Embryonic facial prominence (tissue), 1 donor: Measurements from ENCODE around the gene DNAAF5.
"Not testable (repeated sequence)": the region's sequence is repeated elsewhere in the genome, so short reads cannot be mapped to it uniquely, and the experiment has no call there.

Experiments
- DNase-seq: peaks from one replicate; pipeline ENCODE4 v3.0.0-alpha.2; 2016; ENCODE audit errors: extremely low spot score

Gene DNAAF5

DNA sequence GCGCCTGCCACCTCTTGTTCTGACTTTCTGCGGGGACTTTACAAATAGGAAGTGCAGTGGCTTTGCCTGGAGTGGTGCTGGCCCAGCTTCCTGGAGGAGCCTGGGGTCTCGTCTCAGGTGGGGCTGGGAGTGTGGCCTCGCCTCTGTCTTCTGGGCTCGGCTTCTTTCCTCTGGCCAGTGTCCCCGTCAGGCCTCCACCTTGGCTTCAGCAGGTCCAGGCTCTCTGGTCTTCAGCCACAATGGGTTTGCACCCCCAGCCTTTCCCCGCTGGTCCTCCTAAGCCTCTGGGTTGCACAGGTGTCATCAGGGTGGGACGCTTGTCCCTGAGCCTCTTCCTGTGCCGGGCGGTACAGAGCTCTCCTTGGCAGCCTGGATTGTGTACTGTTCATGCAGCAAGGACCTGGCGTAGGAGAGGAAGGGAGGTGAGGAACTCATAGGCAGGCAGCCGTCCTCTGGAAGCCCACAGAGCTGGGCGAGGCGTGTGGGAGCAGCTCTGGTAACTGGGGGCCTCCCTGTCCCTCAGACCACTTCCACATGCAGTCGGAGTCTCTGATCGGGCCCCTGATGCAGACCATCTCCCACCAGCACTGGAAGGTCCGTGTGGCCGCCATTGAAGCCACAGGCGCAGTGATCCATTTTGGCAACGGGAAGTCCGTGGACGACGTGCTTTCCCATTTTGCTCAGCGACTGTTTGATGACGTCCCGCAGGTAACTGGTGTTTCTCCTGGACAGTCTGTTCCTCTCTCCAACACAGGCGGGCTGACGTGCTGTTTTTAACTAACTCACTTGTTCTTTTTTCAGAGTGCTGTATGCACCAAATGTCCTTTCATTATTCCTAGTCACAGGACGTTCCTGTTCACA is 2.9 kb downstream of the DNAAF5 start:
- no peak for DNase-seq

DNA sequence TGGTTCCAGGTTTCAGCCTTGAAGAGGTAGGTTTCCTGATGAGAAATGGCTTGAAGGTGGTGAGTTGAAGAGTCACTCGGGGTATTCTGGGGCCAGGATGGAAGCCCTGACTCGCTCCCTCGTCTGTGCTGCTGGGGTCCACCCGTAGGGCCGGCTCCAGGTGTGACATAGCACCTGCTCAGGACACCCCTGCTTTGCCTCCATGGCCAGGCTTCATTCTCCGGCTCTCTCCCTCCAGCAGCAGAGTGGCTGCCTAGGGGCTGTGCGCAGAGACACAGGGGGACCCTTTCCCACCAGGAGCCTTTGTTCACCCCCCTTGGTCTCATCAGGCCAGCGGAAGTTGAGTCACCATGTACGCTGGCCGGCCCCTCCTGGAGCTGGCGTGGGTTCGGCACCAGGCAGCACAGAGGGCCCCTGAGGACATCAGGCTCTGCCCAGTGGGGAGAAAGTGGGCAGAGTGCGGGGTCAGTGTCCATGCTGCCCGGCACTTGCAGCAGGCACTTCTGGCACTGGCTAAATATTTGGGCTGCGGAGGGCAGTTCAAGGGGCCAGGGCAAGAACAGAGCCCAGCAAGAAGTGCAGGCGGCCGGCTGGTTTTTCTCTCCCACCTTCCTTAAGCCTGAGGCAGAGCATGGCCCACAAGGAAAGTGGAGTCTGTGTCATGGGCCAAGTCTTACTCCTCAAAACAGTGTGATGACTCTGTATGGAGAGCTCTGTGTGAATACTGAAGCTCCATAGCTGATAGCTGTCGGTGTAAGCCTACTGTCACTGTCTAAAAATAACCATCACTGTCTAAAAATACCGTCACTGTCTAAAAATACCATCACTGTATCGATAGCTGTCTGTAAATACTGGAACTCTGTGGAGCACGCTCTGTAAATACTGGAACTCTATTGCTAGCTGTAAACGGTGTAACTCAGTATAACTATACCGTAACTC is 4.3 kb downstream of the DNAAF5 start:
- no peak for DNase-seq

DNA sequence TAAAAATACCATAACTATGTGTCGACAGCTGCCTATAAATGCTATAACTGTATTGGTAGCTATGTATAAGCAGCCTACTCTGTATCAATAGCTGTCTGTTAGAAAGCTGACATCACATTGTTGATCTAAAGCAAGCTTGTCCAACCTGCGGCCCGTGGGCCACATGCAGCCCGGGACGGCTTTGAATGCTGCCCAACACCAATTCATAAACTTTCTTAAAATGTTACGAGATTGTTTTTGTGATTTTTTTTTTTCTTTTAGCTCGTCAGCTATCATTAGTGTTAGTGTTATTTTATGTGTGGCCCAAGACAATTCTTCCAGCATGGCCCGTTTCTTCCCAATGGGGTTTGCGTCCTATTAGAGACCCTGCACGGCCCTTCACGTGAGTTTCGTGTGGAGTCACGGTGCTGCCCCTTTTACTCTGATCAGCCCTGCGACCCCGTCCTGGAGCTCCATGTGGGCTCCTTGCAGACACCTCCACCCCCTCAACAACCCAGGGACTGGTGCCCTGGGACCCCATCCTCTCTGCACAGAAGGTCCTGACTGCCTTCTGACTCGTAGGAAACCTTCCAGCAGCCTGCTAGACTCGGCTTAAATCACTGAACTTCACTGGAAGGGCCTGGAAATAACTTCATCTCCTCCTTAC is 5.1 kb downstream of the DNAAF5 start:
- DNase-seq = no peak

DNA sequence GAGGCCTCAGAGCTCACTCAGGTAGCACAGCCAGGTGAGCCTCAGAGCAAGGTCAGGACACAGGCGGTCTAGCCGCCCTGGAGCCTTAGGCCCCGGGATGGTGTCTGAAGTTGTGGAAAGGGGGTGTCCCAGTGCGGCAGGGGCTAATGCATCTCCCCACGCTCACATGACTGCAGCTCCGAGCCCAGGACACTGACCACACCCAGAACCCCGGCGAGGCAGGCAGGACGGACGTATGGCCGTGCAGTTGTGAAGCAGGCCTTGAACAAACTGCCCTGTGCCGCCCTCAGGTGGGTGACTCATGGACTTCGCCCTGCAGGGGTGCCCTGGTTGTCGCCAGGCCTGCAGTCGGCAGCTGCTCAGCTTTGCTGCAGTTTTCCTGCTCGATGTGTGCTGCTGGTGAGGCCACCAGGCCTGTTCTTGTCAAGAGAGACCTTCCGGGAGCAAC is 5.6 kb downstream of the DNAAF5 start:
- DNase-seq = no peak

DNA sequence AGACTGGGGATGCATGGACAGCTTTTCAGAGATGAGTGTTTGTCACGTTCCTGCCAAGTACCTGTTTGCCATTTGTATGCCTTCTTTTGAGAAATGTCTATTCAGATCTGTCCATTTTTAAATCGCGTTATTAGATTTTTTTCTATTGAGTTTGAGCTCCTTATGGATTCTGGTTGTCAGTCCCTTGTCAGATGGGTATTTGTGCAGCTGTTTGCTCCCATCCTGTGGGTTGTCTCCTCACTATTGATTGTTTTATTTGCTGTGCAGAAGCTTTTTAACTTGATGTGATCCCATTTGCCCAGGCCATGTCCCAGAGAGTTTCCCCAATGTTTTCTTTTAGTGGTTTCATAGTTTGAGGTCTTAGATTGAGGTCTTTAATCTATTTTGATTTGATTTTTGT is 6.1 kb downstream of the DNAAF5 start:
- DNase-seq = no peak

DNA sequence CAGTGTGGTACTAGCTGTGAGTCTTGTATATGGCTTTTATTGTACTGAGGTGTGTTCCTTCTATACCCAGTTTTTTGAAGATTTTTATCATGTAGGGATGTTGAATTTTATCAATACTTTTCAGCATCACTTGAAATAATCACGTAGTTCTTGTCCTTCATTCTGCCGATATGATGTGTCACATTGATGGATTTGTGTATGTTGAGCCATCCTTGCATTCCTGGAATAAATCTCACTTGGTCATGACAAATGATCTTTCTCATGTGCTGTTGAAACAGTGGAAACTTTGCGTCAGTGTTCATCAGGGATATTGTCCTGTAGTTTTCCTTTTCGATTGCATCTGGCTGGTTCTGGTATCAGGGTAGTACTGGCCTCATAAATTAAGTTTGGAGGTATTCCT is 7.7 kb downstream of the DNAAF5 start:
- no peak for DNase-seq

DNA sequence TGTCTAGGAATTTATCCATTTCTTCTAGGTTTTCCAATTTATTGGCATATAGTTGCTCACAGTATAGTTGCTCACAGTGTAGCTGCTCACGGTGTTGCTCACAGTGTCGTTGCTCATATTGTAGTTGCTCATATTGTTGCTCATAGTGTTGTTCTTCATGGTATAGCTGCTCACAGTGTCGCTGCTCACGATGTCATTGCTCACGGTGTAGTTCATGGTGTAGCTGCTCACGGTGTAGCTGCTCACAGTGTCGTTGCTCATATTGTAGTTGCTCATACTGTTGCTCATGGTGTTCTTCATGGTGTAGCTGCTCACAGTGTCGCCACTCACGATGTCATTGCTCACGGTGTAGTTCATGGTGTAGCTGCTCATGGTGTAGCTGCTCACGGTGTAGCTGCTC is 8.3 kb downstream of the DNAAF5 start:
- no peak for DNase-seq

DNA sequence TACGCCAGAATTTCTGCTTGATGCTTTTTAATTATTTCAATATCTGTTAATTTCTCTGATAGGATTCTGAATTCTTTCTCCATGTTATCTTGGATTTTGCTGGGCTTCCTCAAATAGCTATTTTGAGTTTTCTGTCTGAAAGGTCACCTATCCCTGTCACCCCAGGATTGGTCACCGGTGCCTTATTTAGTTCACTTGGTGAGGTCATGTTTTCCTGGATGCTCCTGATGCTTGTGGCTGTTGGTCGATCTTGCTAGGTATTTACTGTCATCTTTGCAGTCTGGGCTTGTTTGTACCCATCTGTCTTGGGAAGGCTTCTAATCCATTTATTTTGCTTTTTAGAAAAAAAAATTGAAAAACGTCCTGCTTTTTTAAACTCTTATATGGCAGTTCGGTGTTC is 11.7 kb downstream of the DNAAF5 start:
- no peak for DNase-seq

DNA sequence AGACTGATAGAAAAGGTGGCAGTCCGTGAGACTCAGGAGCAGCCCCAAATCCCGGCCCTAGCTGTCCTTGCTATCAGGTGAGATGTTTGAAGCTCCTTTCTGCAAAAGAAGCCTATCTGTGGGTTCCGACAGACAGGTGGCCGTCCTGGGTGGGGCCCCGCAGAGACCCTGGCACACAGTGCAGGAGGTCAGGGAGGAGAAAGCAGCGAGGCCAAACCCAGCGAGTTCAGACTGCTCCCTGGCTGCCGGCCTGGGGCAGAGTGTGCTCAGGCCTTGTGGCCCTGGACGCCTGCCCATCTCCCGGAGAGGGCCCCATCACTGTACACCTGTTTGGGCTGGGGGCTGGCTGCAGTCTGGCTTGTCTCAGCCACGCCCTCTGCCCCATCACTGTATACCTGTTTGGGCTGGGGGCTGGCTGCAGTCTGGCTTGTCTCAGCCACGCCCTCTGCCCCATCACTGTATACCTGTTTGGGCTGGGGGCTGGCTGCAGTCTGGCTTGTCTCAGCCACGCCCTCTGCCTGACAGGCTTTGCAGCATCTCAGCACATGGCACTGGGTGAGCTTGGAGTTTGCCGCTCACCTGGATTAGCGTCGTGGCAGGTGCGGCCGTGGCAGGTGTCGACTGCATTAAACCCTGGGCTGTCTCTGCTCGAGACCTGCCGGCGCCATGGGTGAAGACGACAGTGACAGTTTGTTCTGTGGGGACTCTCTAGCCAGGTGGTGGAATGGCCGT is 12.4 kb downstream of the DNAAF5 start:
- no peak for DNase-seq

DNA sequence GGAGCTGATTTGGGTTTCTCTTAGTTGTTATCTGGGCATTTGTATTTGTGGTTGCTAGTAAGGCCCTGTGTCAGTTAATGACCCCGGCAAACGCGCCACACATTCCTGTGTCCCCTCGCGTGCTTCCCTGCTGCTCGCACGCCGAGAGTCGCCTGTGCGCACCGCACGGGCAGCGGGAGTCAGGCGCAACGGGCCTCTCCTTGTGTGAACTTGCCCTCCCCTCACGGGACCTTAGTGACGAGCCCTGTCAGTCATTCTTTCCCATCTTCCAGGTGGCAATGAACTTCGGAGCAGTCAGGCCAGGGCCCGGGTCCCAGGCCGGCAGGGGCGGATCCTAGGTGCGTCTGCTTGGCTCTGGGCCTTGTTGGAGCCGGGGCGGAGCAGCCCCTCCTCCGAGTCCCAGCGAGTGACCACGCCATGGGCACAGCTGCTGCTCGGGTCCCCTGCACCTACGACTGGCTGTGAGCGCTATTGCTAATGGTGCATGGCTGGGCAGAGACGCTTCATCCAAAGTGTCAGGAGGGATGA is 13.0 kb downstream of the DNAAF5 start:
- no peak for DNase-seq

DNA sequence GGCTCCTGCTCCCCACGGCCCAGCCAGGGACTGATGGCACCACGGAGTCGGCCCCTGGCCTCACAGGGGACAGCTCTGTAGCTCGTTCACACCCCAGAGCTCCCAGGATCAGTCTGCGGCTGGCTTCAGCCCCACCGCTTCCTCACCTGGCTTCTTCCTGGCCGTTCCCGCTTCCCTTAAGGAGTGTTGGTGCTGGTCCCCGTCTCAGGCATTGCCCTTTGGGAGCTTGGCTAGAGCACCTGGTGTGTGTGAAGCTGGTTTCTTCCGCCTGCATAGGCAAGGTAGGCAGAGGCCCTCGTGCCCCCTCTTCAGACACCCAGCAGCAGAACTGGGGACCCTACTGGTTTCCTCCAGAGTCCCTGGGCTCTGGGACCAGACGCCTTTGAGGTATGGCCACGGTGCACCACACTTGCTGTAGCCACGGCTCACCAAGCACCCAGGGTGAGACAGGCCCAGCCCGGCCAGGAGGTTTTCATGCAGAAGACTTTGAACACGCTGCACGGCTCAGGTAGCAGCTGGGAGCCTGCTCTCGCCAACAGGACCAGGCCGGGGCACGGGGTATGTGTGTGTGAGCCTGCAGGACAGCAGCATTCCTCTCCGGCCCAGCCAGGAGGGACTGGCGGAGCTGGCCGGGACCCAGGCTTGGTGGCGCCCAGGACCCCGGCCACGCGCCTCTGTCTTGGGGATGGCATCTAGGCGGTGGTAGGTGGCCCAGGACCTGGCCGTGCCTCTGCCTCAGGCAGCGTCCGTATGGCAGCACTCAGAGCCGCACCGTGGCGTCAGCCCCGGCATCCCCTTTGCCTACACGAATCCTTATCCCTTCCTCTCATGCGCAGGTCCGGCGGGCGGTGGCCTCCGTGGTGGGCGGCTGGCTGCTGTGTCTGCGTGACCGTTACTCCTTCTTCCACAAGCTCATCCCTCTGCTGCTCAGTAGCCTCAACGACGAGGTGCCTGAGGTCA is 13.8 kb downstream of the DNAAF5 start:
- DNase-seq = no peak

DNA sequence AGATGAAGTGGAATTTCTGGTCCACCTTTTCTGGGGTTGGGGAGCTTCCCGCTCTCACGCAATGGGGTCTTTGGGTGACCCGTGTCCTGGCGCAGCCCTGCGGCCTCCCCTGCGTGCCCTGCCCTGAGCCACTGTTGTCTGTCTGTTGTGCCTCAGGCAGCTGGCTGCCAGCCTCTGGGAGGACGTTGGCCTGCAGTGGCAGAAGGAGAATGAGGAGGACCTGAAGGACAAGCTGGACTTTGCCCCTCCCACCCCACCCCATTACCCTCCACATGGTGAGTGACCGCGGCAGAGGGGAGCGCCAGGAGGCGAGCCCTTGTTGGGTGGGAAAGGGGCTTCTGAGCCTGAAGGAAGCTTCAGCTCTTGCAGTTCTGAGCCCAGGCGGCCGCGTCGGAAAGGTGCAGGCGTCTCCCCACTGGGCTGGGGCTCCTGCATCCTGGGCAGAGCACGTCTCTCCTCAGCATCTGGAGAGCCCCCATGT is 14.7 kb downstream of the DNAAF5 start:
- no peak for DNase-seq

DNA sequence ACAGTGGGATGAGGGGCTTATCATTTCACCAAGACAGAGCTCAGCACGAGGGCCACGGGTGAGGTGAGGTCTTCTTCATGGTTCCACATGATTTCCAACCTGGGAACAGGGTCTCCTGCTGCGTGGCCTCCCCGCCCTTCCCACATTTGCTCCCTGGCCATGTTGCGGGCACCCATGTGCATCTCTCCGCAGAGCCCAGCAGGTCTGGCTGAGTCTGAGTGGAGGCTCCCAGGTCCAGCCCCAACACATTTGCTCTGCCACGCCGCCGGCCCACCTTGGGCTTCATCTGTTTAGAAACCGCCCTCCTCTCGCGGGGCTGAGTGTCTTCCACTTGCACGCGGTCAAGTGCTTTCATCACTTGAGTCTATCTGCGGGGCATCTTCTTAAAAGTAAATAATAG is 15.4 kb downstream of the DNAAF5 start:
- no peak for DNase-seq

DNA sequence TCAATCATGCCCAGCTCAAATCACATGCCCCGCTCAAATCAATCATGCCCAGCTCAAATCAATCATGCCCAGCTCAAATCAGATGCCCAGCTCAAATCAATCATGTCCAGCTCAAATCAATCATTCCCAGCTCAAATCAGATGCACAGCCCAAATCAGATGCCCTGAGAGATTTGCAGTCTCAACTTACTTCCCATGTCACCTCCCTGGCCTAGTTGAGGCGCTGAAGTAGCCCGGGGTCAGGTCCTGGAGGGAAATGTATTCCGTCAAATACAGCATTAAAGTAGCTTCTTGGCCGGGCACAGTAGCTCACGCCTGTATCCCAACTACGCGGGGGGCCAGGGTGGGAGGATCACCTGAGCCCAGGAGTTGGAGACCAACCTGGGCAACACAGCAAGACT is 16.3 kb downstream of the DNAAF5 start:
- no peak for DNase-seq

DNA sequence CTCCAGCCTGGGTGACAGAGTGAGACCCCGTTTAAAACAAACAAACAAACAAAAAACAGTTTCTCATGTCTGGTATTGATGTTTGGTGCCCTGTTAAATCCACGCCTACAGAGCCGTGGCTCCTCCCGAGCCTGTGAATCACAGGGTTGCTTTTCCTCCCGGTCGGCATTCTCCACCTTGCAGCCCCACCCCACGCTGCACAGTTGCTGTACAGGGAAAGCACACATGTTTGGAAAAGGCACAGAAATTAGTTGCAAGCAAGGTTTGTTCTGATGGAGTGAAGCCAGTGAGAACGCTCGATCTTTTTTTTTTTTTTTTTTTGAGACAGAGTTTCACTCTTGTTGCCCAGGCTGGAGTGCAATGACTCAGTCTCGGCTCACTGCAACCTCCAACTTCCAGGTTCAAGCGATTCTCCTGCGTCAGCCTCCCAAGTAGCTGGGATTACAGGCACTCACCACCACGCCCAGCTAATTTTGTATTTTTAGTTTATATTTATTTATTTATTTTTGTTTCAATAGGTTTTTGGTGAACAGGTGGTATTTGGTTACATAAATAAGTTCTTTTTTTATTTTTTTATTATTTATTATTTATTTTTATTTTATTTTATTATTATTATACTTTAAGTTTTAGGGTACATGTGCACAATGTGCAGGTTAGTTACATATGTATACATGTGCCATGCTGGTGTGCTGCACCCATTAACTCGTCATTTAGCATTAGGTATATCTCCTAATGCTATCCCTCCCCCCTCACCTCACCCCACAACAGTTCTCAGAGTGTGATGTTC is 17.0 kb downstream of the DNAAF5 start:
- not testable (repeated sequence) for DNase-seq

DNA sequence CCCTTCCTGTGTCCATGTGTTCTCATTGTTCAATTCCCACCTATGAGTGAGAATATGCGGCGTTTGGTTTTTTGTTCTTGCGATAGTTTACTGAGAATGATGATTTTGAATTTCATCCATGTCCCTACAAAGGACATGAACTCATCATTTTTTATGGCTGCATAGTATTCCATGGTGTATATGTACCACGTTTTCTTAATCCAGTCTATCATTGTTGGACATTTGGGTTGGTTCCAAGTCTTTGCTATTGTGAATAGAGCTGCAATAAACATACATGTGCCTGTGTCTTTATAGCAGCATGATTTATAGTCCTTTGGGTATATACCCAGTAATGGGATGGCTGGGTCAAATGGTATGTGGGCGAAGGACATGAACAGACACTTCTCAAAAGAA is 17.6 kb downstream of the DNAAF5 start:
- not testable (repeated sequence) for DNase-seq

DNA sequence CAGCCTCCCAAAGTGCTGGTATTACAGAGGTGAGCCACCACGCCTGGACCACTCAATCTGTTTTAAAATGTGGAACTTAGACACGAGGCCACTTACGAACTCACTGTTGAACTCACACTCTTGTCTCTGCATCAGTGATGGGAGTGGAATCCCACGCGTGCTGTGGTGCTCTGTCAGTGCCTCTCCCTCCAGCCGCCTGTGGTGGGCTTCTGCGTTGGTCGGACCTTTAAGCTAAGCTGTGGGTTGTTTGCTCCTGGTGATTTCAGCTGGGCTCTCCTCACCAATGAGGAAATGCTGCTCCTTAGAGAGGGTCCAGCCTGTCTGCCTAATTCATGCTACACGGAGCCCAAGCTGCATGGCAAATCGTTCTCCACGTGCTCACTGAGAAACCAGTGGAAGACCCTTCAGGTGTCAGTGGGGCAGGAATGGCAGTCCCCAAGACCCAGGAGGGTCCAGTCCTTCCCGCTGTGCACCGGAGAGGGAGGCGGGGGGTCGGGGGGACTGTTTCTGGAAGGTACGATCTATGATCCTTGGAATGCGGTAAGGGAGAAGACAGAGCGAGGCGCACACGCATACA is 18.4 kb downstream of the DNAAF5 start:
- DNase-seq = no peak

DNA sequence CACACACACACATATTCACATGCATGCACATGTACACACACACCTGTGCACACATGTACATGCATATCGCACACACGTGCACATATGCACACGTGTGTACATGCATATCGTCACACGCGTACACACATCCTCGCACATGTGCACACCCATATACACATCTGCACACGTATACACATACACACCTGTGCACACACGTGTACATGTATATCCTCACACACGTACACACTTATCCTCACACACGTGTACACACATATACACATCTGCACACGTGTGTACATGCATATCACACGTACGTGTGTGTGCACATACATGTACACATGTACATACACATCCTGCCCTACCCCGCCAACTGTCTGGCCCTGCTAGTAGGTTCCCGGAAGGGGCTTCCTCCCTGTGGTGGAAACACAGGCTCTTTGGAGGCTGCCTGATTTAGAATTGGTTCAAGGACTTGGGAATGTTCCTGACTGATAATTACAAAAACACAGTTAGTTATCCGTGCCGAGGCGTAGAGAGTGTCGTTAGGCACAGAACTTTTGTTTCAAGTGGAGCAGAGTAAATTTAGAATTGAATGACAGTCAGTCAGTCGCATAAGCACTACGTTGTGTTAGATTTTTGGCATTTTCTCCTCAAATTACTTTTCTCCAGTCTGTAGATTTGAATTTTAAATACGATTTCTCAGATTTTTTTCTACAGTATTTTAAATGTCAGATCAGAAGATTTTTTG is 19.1 kb downstream of the DNAAF5 start:
- DNase-seq = no peak
